Spinal cord (tissue), 10 donors: ENCODE measurements around the gene ADAM12. TPM values are rescaled to one million over a fixed set of nuclear protein-coding genes. Genes with fewer than 3 reads are reported as not detected.
A peak's percentile ranks its signal among the peaks of the same experiment; 100 is the strongest.

Experiments used
- DNase-seq, 6 donors: peaks; one replicate each; pipeline versions ENCODE4 v3.0.0 to v3.0.0-alpha.2; 2013 to 2015; ENCODE audit warnings: low spot score in 6 of 6, low read depth in 4 of 6
- H3K27ac ChIP-seq: one replicate; pipeline ENCODE4 v1.5.1; 2013; ENCODE audit warnings: low read depth, low read length, control low read depth
- H3K27me3 ChIP-seq: one replicate; pipeline ENCODE4 v1.6.1; 2013; ENCODE audit warnings: low read length; ENCODE audit not compliant: control insufficient read depth, insufficient read depth
- H3K36me3 ChIP-seq: one replicate; pipeline ENCODE4 v1.6.1; 2013; ENCODE audit warnings: low read length; ENCODE audit not compliant: control insufficient read depth, insufficient read depth
- H3K4me1 ChIP-seq: one replicate; pipeline ENCODE4 v1.6.1; 2013; ENCODE audit warnings: low read length; ENCODE audit not compliant: control insufficient read depth, insufficient read depth
- H3K4me3 ChIP-seq: one replicate; pipeline ENCODE4 v1.5.1; 2013; ENCODE audit warnings: low read depth, low read length, control low read depth
- H3K9me3 ChIP-seq: one replicate; pipeline ENCODE4 v1.6.1; 2013; ENCODE audit warnings: low read length; ENCODE audit not compliant: control insufficient read depth, insufficient read depth
- WGBS: methylation state at CpG from one replicate; pipeline ENCODE4 v1.1.5; 2013; ENCODE audit warnings: missing lambda C conversion rate; ENCODE audit not compliant: insufficient coverage; 5-methylcytosine and 5-hydroxymethylcytosine counted together
- polyA plus RNA-seq, 2 donors: library from polyadenylated mRNA; unstranded; fragments of 120-200 nt; gene quantifications; one replicate each; pipeline ENCODE4 v1.2.1, GENCODE V29; 2013; ENCODE audit not compliant: insufficient read length in 2 of 2
- total RNA-seq, 2 donors: library from RNA; depleted of rRNA in 1 of 2; stranded (reverse); fragments of 120-200 nt in 1 of 2; fragments of >200 nt in 1 of 2; gene quantifications; one replicate each; pipeline versions ENCODE4 v1.2.3 to v1.2.4, GENCODE V29; 2013 to 2014
- donor health status: healthy.

ADAM12 gene
- total and polyA plus RNA-seq, 4 donors = 9.8 to 81.5 (median 23.6) TPM

GRCh38 chr10:126133906-126134656 is 254.2 kb downstream of the ADAM12 start:
- no peaks in the 10 kb centered on the region for H3K27me3 ChIP-seq
- H3K4me3 ChIP-seq = no peak overlapping the region
- 65% methylated on average over 4 of the region's 6 CpGs for WGBS
- no peaks in the 10 kb centered on the region for H3K9me3 ChIP-seq
- H3K27ac ChIP-seq = no peak overlapping the region
- no peaks in the 10 kb centered on the region for H3K4me1 ChIP-seq
- no peak for DNase-seq
- H3K36me3 ChIP-seq = no peaks in the 10 kb centered on the region

- no peaks in the 10 kb centered on the region for H3K27me3 ChIP-seq
- H3K36me3 ChIP-seq = no peaks in the 10 kb centered on the region
- H3K4me3 ChIP-seq = no peak overlapping the region
- no peak overlapping the region for H3K27ac ChIP-seq
- no peaks in the 10 kb centered on the region for H3K9me3 ChIP-seq
- no peak for DNase-seq
- 95% methylated on average over 9 of the region's 9 CpGs for WGBS
- no peaks in the 10 kb centered on the region for H3K4me1 ChIP-seq
These were observed 255.1 kb downstream of the ADAM12 start for GRCh38 chr10:126133082-126133620.

- no peaks in the 10 kb centered on the region for H3K9me3 ChIP-seq
- H3K27me3 ChIP-seq = no peaks in the 10 kb centered on the region
- H3K4me3 ChIP-seq = no peak overlapping the region
- peak overlapping the region; percentile 35 for H3K27ac ChIP-seq
- DNase-seq = peak in 2 of 6 donors; percentile 26 to 59
- H3K36me3 ChIP-seq = no peaks in the 10 kb centered on the region
- no peaks in the 10 kb centered on the region for H3K4me1 ChIP-seq
- WGBS = 80% methylated on average over 1 of the region's 4 CpGs
These were observed 256.9 kb downstream of the ADAM12 start for GRCh38 chr10:126131341-126131740.

GRCh38 chr10:126130271-126130710 is 258.0 kb downstream of the ADAM12 start:
- peak overlapping the region; percentile 35 for H3K27ac ChIP-seq
- peak in 2 of 6 donors; percentile 31 to 35 for DNase-seq
- H3K27me3 ChIP-seq = no peaks in the 10 kb centered on the region
- 68% methylated on average over 9 of the region's 9 CpGs for WGBS
- H3K36me3 ChIP-seq = no peaks in the 10 kb centered on the region
- no peak overlapping the region for H3K4me3 ChIP-seq
- no peaks in the 10 kb centered on the region for H3K9me3 ChIP-seq
- H3K4me1 ChIP-seq = no peaks in the 10 kb centered on the region

GRCh38 chr10:126129026-126129425 is 259.3 kb downstream of the ADAM12 start:
- no peak overlapping the region for H3K27ac ChIP-seq
- DNase-seq = no peak
- H3K4me1 ChIP-seq = no peaks in the 10 kb centered on the region
- H3K9me3 ChIP-seq = no peaks in the 10 kb centered on the region
- no peaks in the 10 kb centered on the region for H3K36me3 ChIP-seq
- H3K4me3 ChIP-seq = no peak overlapping the region
- WGBS = 95% methylated on average over 7 of the region's 7 CpGs
- H3K27me3 ChIP-seq = no peaks in the 10 kb centered on the region

- Histone ChIP-seq H3K4me3 (no peak overlapping the region), H3K9me3 (no peaks in the 10 kb centered on the region), H3K27ac (no peak overlapping the region), H3K36me3 (no peaks in the 10 kb centered on the region), H3K27me3 (no peaks in the 10 kb centered on the region), H3K4me1 (no peaks in the 10 kb centered on the region)
- DNase-seq = no peak
- 89% methylated on average over 18 of the region's 21 CpGs for WGBS
These were observed 259.7 kb downstream of the ADAM12 start for GRCh38 chr10:126128581-126128980.

- no peaks in the 10 kb centered on the region for H3K4me1 ChIP-seq
- DNase-seq = no peak
- no peaks in the 10 kb centered on the region for H3K36me3 ChIP-seq
- H3K27me3 ChIP-seq = no peaks in the 10 kb centered on the region
- 97% methylated on average over 3 of the region's 7 CpGs for WGBS
- no peak overlapping the region for H3K4me3 ChIP-seq
- no peak overlapping the region for H3K27ac ChIP-seq
- no peaks in the 10 kb centered on the region for H3K9me3 ChIP-seq
These were observed 260.7 kb downstream of the ADAM12 start for GRCh38 chr10:126127481-126128029.

GRCh38 chr10:126126866-126127265 is 261.4 kb downstream of the ADAM12 start:
- H3K4me1 ChIP-seq = no peaks in the 10 kb centered on the region
- no peaks in the 10 kb centered on the region for H3K9me3 ChIP-seq
- H3K36me3 ChIP-seq = no peaks in the 10 kb centered on the region
- H3K27ac ChIP-seq = no peak overlapping the region
- H3K27me3 ChIP-seq = no peaks in the 10 kb centered on the region
- WGBS = 95% methylated on average over 4 of the region's 4 CpGs
- H3K4me3 ChIP-seq = no peak overlapping the region
- no peak for DNase-seq

- WGBS = 100% methylated on average over 4 of the region's 5 CpGs
- no peak for DNase-seq
- Histone ChIP-seq H3K9me3 (no peaks in the 10 kb centered on the region), H3K4me3 (no peak overlapping the region), H3K27me3 (no peaks in the 10 kb centered on the region), H3K36me3 (no peaks in the 10 kb centered on the region), H3K4me1 (no peaks in the 10 kb centered on the region), H3K27ac (no peak overlapping the region)
These were observed 262.3 kb downstream of the ADAM12 start for GRCh38 chr10:126126023-126126422.
